ENCODE measurements around the gene MEX3D. TPM values are rescaled to one million over a fixed set of nuclear protein-coding genes. Genes with fewer than 3 reads are reported as not detected.

Gene MEX3D
- total RNA-seq, 1 donor from 2014 or later = 21.4 TPM

GRCh38 chr19:1514295-1514661, 53.8 kb downstream of the MEX3D start:
- peak overlapping the region; percentile 88 for H3K27ac ChIP-seq (ENCODE audit: low read depth, low read length)
- peak overlapping the region in 2 of 3 donors; percentile 80 to 94 for H3K9ac ChIP-seq (ENCODE audit: low read depth in 1 of 3, low read length in 3 of 3)
- H3K36me3 ChIP-seq (ENCODE audit: control insufficient read depth in 3 of 3, insufficient read depth in 3 of 3, low read length in 3 of 3) = peaks cover 0 to 5% (median 0%) of the 10 kb centered on the region in 3 donors
- no peaks in the 10 kb centered on the region for H3K9me3 ChIP-seq (ENCODE audit: control insufficient read depth in 3 of 3, low read length in 3 of 3)
- peak overlapping the region in 1 of 3 donors; percentile 54 for H3K4me3 ChIP-seq (ENCODE audit: low read length in 3 of 3)
- peaks cover 5 to 25% (median 22%) of the 10 kb centered on the region in 3 donors for H3K4me1 ChIP-seq (ENCODE audit: control insufficient read depth in 3 of 3, insufficient read depth in 3 of 3, low read length in 3 of 3)
- H3K27me3 ChIP-seq (ENCODE audit: control insufficient read depth in 3 of 3, insufficient read depth in 3 of 3, low read length in 3 of 3) = peaks cover 0 to 10% (median 2%) of the 10 kb centered on the region in 3 donors

- Histone ChIP-seq H3K4me1 (ENCODE audit: control insufficient read depth in 3 of 3, insufficient read depth in 3 of 3, low read length in 3 of 3) (peaks cover 5 to 25% (median 22%) of the 10 kb centered on the region in 3 donors), H3K36me3 (ENCODE audit: control insufficient read depth in 3 of 3, insufficient read depth in 3 of 3, low read length in 3 of 3) (peaks cover 0 to 6% (median 0%) of the 10 kb centered on the region in 3 donors), H3K27ac (ENCODE audit: low read depth, low read length) (peak overlapping the region; percentile 88), H3K9me3 (ENCODE audit: control insufficient read depth in 3 of 3, low read length in 3 of 3) (no peaks in the 10 kb centered on the region), H3K4me3 (ENCODE audit: low read length in 3 of 3) (peak overlapping the region in 2 of 3 donors; percentile 76 to 85), H3K27me3 (ENCODE audit: control insufficient read depth in 3 of 3, insufficient read depth in 3 of 3, low read length in 3 of 3) (peaks cover 0 to 8% (median 2%) of the 10 kb centered on the region in 3 donors), H3K9ac (ENCODE audit: low read depth in 1 of 3, low read length in 3 of 3) (peak overlapping the region; percentile 51 to 94 (median 80))
These were observed 54.4 kb downstream of the MEX3D start for GRCh38 chr19:1513499-1514294.

GRCh38 chr19:1512671-1513498, 55.2 kb downstream of the MEX3D start, which contains the start of gene ADAMTSL5:
Gene ADAMTSL5, minus strand, starts transcription at chr19:1513019. Its CDS starts 2,076 bp downstream, at chr19:1510943.
- peak within 1 kb of the TSS; percentile 81 to 95 (median 94) for H3K9ac ChIP-seq (ENCODE audit: low read depth in 1 of 3, low read length in 3 of 3)
- peak within 1 kb of the TSS; percentile 71 to 85 (median 76) for H3K4me3 ChIP-seq (ENCODE audit: low read length in 3 of 3)
- no peaks in the 10 kb centered on the region for H3K9me3 ChIP-seq (ENCODE audit: control insufficient read depth in 3 of 3, low read length in 3 of 3)
- H3K27me3 ChIP-seq (ENCODE audit: control insufficient read depth in 3 of 3, insufficient read depth in 3 of 3, low read length in 3 of 3) = peaks cover 0 to 3% (median 2%) of the 10 kb centered on the region in 3 donors
- H3K4me1 ChIP-seq (ENCODE audit: control insufficient read depth in 3 of 3, insufficient read depth in 3 of 3, low read length in 3 of 3) = peaks cover 8 to 26% (median 26%) of the 10 kb centered on the region in 3 donors
- peaks cover 0 to 6% (median 0%) of the 10 kb centered on the region in 3 donors for H3K36me3 ChIP-seq (ENCODE audit: control insufficient read depth in 3 of 3, insufficient read depth in 3 of 3, low read length in 3 of 3)
- peak within 1 kb of the TSS; percentile 91 for H3K27ac ChIP-seq (ENCODE audit: low read depth, low read length)

- Histone ChIP-seq H3K9ac (ENCODE audit: low read depth in 1 of 3, low read length in 3 of 3) (peak overlapping the region in 2 of 3 donors; percentile 32 to 94), H3K27ac (ENCODE audit: low read depth, low read length) (peak overlapping the region; percentile 91), H3K36me3 (ENCODE audit: control insufficient read depth in 3 of 3, insufficient read depth in 3 of 3, low read length in 3 of 3) (peaks cover 0 to 6% (median 0%) of the 10 kb centered on the region in 3 donors), H3K4me1 (ENCODE audit: control insufficient read depth in 3 of 3, insufficient read depth in 3 of 3, low read length in 3 of 3) (peaks cover 12 to 33% (median 32%) of the 10 kb centered on the region in 3 donors), H3K27me3 (ENCODE audit: control insufficient read depth in 3 of 3, insufficient read depth in 3 of 3, low read length in 3 of 3) (peaks cover 0 to 3% (median 2%) of the 10 kb centered on the region in 3 donors), H3K9me3 (ENCODE audit: control insufficient read depth in 3 of 3, low read length in 3 of 3) (no peaks in the 10 kb centered on the region), H3K4me3 (ENCODE audit: low read length in 3 of 3) (peak overlapping the region in 1 of 3 donors; percentile 85)
These were observed 56.5 kb downstream of the MEX3D start for GRCh38 chr19:1511318-1512317.

GRCh38 chr19:1510807-1511206, 57.3 kb downstream of the MEX3D start:
- H3K36me3 ChIP-seq (ENCODE audit: control insufficient read depth in 3 of 3, insufficient read depth in 3 of 3, low read length in 3 of 3) = peaks cover 0 to 11% (median under 1%) of the 10 kb centered on the region in 3 donors
- H3K4me3 ChIP-seq (ENCODE audit: low read length in 3 of 3) = no peak overlapping the region
- no peak overlapping the region for H3K9ac ChIP-seq (ENCODE audit: low read depth in 1 of 3, low read length in 3 of 3)
- no peaks in the 10 kb centered on the region for H3K9me3 ChIP-seq (ENCODE audit: control insufficient read depth in 3 of 3, low read length in 3 of 3)
- peaks cover 12 to 33% (median 32%) of the 10 kb centered on the region in 3 donors for H3K4me1 ChIP-seq (ENCODE audit: control insufficient read depth in 3 of 3, insufficient read depth in 3 of 3, low read length in 3 of 3)
- H3K27ac ChIP-seq (ENCODE audit: low read depth, low read length) = no peak overlapping the region
- peaks cover 0 to 3% (median 2%) of the 10 kb centered on the region in 3 donors for H3K27me3 ChIP-seq (ENCODE audit: control insufficient read depth in 3 of 3, insufficient read depth in 3 of 3, low read length in 3 of 3)

GRCh38 chr19:1510442-1510806, 57.7 kb downstream of the MEX3D start:
- no peaks in the 10 kb centered on the region for H3K9me3 ChIP-seq (ENCODE audit: control insufficient read depth in 3 of 3, low read length in 3 of 3)
- peaks cover 4 to 14% (median 4%) of the 10 kb centered on the region in 3 donors for H3K36me3 ChIP-seq (ENCODE audit: control insufficient read depth in 3 of 3, insufficient read depth in 3 of 3, low read length in 3 of 3)
- no peak overlapping the region for H3K4me3 ChIP-seq (ENCODE audit: low read length in 3 of 3)
- no peak overlapping the region for H3K27ac ChIP-seq (ENCODE audit: low read depth, low read length)
- no peak overlapping the region for H3K9ac ChIP-seq (ENCODE audit: low read depth in 1 of 3, low read length in 3 of 3)
- H3K4me1 ChIP-seq (ENCODE audit: control insufficient read depth in 3 of 3, insufficient read depth in 3 of 3, low read length in 3 of 3) = peaks cover 12 to 33% (median 32%) of the 10 kb centered on the region in 3 donors
- peaks cover 0 to 3% (median 2%) of the 10 kb centered on the region in 3 donors for H3K27me3 ChIP-seq (ENCODE audit: control insufficient read depth in 3 of 3, insufficient read depth in 3 of 3, low read length in 3 of 3)

GRCh38 chr19:1509602-1510441, 58.3 kb downstream of the MEX3D start:
- Histone ChIP-seq H3K9me3 (ENCODE audit: control insufficient read depth in 3 of 3, low read length in 3 of 3) (no peaks in the 10 kb centered on the region), H3K4me3 (ENCODE audit: low read length in 3 of 3) (no peak overlapping the region), H3K9ac (ENCODE audit: low read depth in 1 of 3, low read length in 3 of 3) (peak overlapping the region in 1 of 3 donors; percentile 8), H3K36me3 (ENCODE audit: control insufficient read depth in 3 of 3, insufficient read depth in 3 of 3, low read length in 3 of 3) (peaks cover 4 to 17% (median 5%) of the 10 kb centered on the region in 3 donors), H3K27ac (ENCODE audit: low read depth, low read length) (no peak overlapping the region), H3K4me1 (ENCODE audit: control insufficient read depth in 3 of 3, insufficient read depth in 3 of 3, low read length in 3 of 3) (peaks cover 12 to 30% (median 30%) of the 10 kb centered on the region in 3 donors), H3K27me3 (ENCODE audit: control insufficient read depth in 3 of 3, insufficient read depth in 3 of 3, low read length in 3 of 3) (peaks cover 0 to under 1% (median 0%) of the 10 kb centered on the region in 3 donors)

- peaks cover 8 to 27% (median 26%) of the 10 kb centered on the region in 3 donors for H3K4me1 ChIP-seq (ENCODE audit: control insufficient read depth in 3 of 3, insufficient read depth in 3 of 3, low read length in 3 of 3)
- no peaks in the 10 kb centered on the region for H3K9me3 ChIP-seq (ENCODE audit: control insufficient read depth in 3 of 3, low read length in 3 of 3)
- peak overlapping the region; percentile 85 for H3K27ac ChIP-seq (ENCODE audit: low read depth, low read length)
- peaks cover 7 to 8% (median 7%) of the 10 kb centered on the region in 3 donors for H3K27me3 ChIP-seq (ENCODE audit: control insufficient read depth in 3 of 3, insufficient read depth in 3 of 3, low read length in 3 of 3)
- peak overlapping the region; percentile 9 to 54 (median 44) for H3K4me3 ChIP-seq (ENCODE audit: low read length in 3 of 3)
- peaks cover 4 to 17% (median 5%) of the 10 kb centered on the region in 3 donors for H3K36me3 ChIP-seq (ENCODE audit: control insufficient read depth in 3 of 3, insufficient read depth in 3 of 3, low read length in 3 of 3)
- peak overlapping the region in 1 of 3 donors; percentile 62 for H3K9ac ChIP-seq (ENCODE audit: low read depth in 1 of 3, low read length in 3 of 3)
These were observed 59.6 kb downstream of the MEX3D start for GRCh38 chr19:1508507-1508856.
